Thoracic aorta (tissue), 2 donors: ENCODE measurements around the gene IL23A. TPM values are rescaled to one million over a fixed set of nuclear protein-coding genes. Genes with fewer than 3 reads are reported as not detected.
"Not testable (repeated sequence)": the region's sequence is repeated elsewhere in the genome, so short reads cannot be mapped to it uniquely, and the experiment has no call there.

Experiments
- ATAC-seq: fragments of 150-250 bp; one replicate; pipeline ENCODE4 v1.8.0; 2017; ENCODE audit warnings: low read depth; ENCODE audit not compliant: insufficient number of reproducible peaks, low FRiP score
- DNase-seq: peaks from one replicate; pipeline ENCODE4 v3.0.0-alpha.2; 2020; ENCODE audit warnings: low spot score
- H3K27ac ChIP-seq, 2 donors: fragments of 200-600 bp; sonication (generic); 1 replicate in 1 of 2; 2 replicates in 1 of 2; pipeline ENCODE4 v1.5.1; 2016; ENCODE audit warnings: mild to moderate bottlenecking in 2 of 2, moderate library complexity in 2 of 2
- H3K27me3 ChIP-seq: fragments of 200-600 bp; sonication (generic); replicated peaks from 2 replicates; pipeline ENCODE4 v1.6.0; 2016; ENCODE audit warnings: mild to moderate bottlenecking; ENCODE audit not compliant: insufficient read depth
- H3K36me3 ChIP-seq: fragments of 200-600 bp; sonication (generic); one replicate; pipeline ENCODE4 v1.5.1; 2016
- H3K4me1 ChIP-seq, 2 donors: fragments of 200-600 bp; sonication (generic); 1 replicate in 1 of 2; 2 replicates in 1 of 2; pipeline versions ENCODE4 v1.5.1 to v1.6.0; 2016; ENCODE audit warnings: low read depth in 2 of 2, mild to moderate bottlenecking in 1 of 2; ENCODE audit not compliant: control insufficient read depth in 1 of 2
- H3K4me3 ChIP-seq: fragments of 200-600 bp; sonication (generic); 2 replicates; pipeline ENCODE4 v1.5.1; 2016; ENCODE audit warnings: mild to moderate bottlenecking
- H3K9me3 ChIP-seq: fragments of 200-600 bp; sonication (generic); 2 replicates; pipeline ENCODE4 v1.5.1; 2016
- CTCF ChIP-seq: fragments of 200-600 bp; sonication (generic); IDR thresholded peaks from one replicate; pipeline ENCODE4 v1.5.1; 2019; ENCODE audit warnings: antibody characterized with exemption
- total RNA-seq, 2 donors: library from RNA; depleted of rRNA; stranded (reverse); fragments of >200 nt; gene quantifications; one replicate each; pipeline versions ENCODE4 v1.1.0 to v1.2.3, GENCODE V29; 2016

Gene IL23A
- total RNA-seq, 2 donors from 2014 or later: not detected

DNA sequence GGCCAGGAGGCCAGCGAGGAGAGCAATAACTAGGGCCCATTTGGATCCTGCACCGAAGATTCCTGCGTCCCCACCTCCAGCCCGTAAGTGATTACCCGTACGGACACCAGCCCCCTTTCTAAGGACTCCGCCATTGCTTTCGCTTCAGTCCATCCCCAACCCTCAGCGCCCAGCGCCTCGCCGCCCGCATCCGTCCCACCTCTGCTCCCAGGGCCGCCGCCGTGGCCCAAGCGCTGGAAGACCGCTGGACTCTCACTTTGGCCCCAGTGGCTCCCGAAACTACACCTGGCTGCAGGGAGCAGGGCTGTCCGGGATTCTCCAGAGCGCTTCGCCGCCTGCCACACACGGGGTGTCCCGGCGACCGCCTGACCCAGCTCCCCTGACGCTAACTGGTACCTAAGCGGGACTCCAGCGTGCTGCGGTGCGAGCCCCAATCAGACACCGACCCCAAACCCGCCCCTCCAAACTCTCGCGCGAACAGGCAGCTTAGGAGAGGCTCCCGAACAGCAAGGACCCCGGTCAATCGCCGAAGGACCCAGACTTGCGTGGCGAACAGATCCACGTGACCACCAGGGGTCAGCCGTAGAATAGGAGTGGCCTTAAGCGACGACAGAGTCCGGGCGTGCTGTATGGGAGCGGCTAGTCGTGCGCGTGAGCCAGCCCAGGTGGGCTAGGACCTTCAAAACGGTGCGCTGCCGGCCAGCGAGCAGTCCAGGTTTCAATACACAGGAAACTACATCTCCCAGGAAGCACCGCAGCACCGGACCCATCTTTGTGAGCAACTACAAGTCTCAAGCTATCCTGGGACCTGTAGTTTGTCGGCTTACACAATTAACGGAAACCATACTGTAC lies 22.8 kb upstream of the IL23A start, which contains the start of gene CNPY2:
Gene CNPY2 (minus strand): TSS at position 367 of the 852 bp plus-strand sequence. CDS start 771 bp downstream, outside the sequence.
- TF ChIP-seq CTCF: no peak
- H3K27me3 ChIP-seq: no peaks in the 10 kb centered on the region
- peak within 1 kb of the TSS; percentile 88 to 95 for H3K27ac ChIP-seq
- ATAC-seq (peak; percentile 96), DNase-seq (peak; percentile 95)
- H3K36me3 ChIP-seq: peaks cover 10% of the 10 kb centered on the region
- no peaks in the 10 kb centered on the region for H3K9me3 ChIP-seq
- H3K4me1 ChIP-seq: peaks cover 7 to 14% of the 10 kb centered on the region in 2 donors
- H3K4me3 ChIP-seq: peak within 1 kb of the TSS; percentile 93

GRCh38 chr12:56317675-56318074 lies 21.0 kb upstream of the IL23A start:
- ATAC-seq (no peak), DNase-seq (no peak)
- Histone ChIP-seq H3K27me3 (no peaks in the 10 kb centered on the region), H3K27ac (no peak overlapping the region), H3K9me3 (no peaks in the 10 kb centered on the region), H3K4me1 (peaks cover 7 to 14% of the 10 kb centered on the region in 2 donors), H3K4me3 (no peak overlapping the region), H3K36me3 (peaks cover 14% of the 10 kb centered on the region)
- no peak for TF ChIP-seq CTCF

DNA sequence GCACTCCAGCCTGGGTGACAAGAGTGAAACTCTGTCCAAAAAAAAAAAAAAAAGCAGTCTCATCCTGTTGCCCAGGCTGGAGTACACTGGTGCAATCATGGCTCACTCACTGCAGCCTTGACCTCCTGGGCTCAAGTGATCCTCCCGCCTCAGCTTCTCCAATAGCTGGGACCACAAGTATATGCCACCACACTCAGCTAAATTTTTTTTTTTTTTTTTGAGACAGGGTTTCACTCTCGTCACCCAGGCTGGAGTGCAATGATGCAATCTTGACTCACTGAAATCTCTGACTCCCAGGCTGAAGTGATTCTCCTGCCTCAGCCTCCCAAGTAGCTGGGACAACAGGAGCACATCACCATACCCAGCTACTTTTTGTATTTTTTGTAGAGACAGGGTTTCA lies 17.7 kb upstream of the IL23A start:
- no peak for TF ChIP-seq CTCF
- Histone ChIP-seq H3K9me3 (no peaks in the 10 kb centered on the region), H3K36me3 (peaks cover 40% of the 10 kb centered on the region)

DNA sequence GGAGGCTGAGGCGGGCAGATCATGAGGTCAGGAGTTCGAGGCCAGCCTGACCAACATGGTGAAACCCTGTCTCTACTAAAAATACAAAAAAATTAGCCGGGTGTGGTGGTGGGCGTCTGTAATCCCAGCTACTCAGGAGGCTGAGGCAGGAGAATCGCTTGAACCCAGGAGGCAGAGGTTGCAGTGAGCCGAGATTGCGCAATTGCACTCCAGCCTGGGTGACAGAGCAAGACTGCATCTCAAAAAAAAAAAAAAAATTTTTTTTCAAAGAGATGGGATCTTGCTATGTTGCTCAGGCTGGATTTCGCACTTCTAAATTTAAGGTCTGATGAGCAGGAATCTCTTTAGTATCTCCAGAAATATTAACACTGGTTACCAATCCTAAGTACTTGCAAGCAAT lies 17.1 kb upstream of the IL23A start:
- H3K27ac ChIP-seq, ATAC-seq, H3K4me1 ChIP-seq, H3K9me3 ChIP-seq, DNase-seq, H3K4me3 ChIP-seq, H3K27me3 ChIP-seq: not testable (repeated sequence)
- peaks cover 40% of the 10 kb centered on the region for H3K36me3 ChIP-seq

More for the DNA sequence above, 17.7 kb upstream of the IL23A start:
- no peak for DNase-seq
- H3K4me1 ChIP-seq: peaks cover 2 to 5% of the 10 kb centered on the region in 2 donors
- H3K27ac ChIP-seq: no peak overlapping the region
- no peak for ATAC-seq
- H3K4me3 ChIP-seq: no peak overlapping the region
- H3K27me3 ChIP-seq: no peaks in the 10 kb centered on the region

GRCh38 chr12:56324206-56324605 lies 14.5 kb upstream of the IL23A start:
- Histone ChIP-seq H3K4me3 (no peak overlapping the region), H3K36me3 (peaks cover 52% of the 10 kb centered on the region), H3K4me1 (no peaks in the 10 kb centered on the region), H3K27ac (no peak overlapping the region), H3K27me3 (no peaks in the 10 kb centered on the region), H3K9me3 (no peaks in the 10 kb centered on the region)
- TF ChIP-seq CTCF: no peak
- ATAC-seq: no peak
- DNase-seq: no peak
